Progenitor cell of endocrine pancreas (in vitro differentiated cells): Measurements from ENCODE around the gene WDR83. TPM values are rescaled to one million over a fixed set of nuclear protein-coding genes. Genes with fewer than 3 reads are reported as not detected.
A peak's percentile ranks its signal among the peaks of the same experiment; 100 is the strongest.

ENCODE experiments used
- DNase-seq: peaks from one replicate; pipeline ENCODE4 v3.0.0; 2021; ENCODE audit warnings: low spot score; ENCODE audit not compliant: unreplicated experiment
- H3K27ac Mint-ChIP-seq: 2 replicates; pipeline ENCODE4 v1.8.0; 2021; ENCODE audit warnings: mild to moderate bottlenecking, moderate library complexity, mixed read lengths
- H3K27me3 Mint-ChIP-seq: 2 replicates; pipeline ENCODE4 v1.8.0; 2021; ENCODE audit warnings: mixed read lengths
- H3K36me3 Mint-ChIP-seq: 2 replicates; pipeline ENCODE4 v1.8.0; 2022; ENCODE audit warnings: mixed read lengths; ENCODE audit not compliant: insufficient read depth
- H3K4me1 Mint-ChIP-seq: 2 replicates; pipeline ENCODE4 v1.8.0; 2021; ENCODE audit warnings: low read depth, mixed read lengths
- H3K4me3 Mint-ChIP-seq: 2 replicates; pipeline ENCODE4 v1.8.0; 2021; ENCODE audit warnings: low read depth, mild to moderate bottlenecking, moderate library complexity, mixed read lengths
- H3K9me3 Mint-ChIP-seq: 2 replicates; pipeline ENCODE4 v1.8.0; 2021; ENCODE audit warnings: low read depth, mixed read lengths
- total RNA-seq: library from RNA; stranded (reverse); gene quantifications from 2 replicates; pipeline ENCODE4 v1.2.1, GENCODE V29; 2021
- TF ChIP-seq, protein P1 (sequence below): fragments of 200-600 bp; sonication (generic); IDR thresholded peaks from one replicate; pipeline ENCODE4 v1.5.0; 2021; ENCODE audit warnings: antibody characterized with exemption, mild to moderate bottlenecking; ENCODE audit not compliant: unreplicated experiment

Gene WDR83
- total RNA-seq, 1 donor from 2014 or later, result 17.2 TPM

DNA sequence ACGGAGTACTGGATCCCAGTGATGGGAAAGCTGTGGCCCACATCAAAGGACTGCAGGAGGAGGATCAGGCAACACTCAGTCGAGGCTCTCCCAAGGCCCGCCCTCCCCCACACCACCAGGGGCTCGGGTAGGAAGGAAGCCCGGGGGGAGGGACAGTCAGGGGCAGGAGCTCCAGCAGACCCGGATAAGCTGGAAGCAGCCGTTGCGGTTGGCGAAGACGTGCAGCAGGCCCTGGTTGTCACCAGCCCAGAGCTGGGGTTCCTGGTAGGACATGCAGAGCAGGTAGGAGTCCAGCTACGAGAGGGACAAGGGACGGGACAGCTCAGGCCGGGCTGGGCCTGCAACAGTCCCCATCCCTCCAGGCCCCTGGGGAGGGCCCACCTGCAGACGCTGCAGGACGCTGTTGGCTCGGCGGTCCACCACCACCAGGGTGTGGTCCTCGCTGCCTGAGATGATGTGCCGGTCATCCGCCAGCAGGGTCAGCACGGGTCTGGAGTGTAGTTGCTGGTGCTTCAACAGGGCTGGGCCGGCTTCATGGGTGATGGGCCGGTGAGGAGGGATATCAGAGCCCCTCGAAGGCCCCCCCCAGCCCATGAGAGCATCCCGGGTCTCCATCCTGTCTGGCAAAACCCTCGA is 23.1 kb downstream of the WDR83 start:
- DNase-seq, result no peak
- Mint-ChIP-seq H3K27me3 (no peaks in the 10 kb centered on the region), H3K4me1 (no peaks in the 10 kb centered on the region), H3K4me3 (no peak overlapping the region), H3K27ac (no peak overlapping the region), H3K36me3 (no peaks in the 10 kb centered on the region), H3K9me3 (no peaks in the 10 kb centered on the region)
- TF ChIP-seq, protein P1, sequence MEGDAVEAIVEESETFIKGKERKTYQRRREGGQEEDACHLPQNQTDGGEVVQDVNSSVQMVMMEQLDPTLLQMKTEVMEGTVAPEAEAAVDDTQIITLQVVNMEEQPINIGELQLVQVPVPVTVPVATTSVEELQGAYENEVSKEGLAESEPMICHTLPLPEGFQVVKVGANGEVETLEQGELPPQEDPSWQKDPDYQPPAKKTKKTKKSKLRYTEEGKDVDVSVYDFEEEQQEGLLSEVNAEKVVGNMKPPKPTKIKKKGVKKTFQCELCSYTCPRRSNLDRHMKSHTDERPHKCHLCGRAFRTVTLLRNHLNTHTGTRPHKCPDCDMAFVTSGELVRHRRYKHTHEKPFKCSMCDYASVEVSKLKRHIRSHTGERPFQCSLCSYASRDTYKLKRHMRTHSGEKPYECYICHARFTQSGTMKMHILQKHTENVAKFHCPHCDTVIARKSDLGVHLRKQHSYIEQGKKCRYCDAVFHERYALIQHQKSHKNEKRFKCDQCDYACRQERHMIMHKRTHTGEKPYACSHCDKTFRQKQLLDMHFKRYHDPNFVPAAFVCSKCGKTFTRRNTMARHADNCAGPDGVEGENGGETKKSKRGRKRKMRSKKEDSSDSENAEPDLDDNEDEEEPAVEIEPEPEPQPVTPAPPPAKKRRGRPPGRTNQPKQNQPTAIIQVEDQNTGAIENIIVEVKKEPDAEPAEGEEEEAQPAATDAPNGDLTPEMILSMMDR, result no peak

DNA sequence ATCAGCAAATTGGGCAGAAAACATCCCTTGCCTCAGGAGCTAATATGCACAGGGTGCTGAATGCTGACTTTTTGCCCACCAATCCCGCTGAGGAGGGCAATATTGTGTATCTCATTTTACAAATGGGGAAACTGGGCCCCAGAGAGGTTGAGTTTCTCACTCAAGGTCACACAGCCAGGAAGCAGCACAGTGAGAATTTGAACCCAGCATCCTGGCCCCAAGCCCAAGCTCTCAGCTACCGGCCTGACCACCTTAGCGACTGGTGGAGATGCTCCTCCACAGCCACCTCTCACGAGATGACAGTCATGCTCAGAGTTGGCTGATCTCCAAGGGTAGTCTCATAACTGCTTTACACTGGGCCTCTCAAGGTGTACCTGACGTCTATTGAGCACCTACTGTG is 26.4 kb downstream of the WDR83 start:
- H3K27me3 Mint-ChIP-seq, result no peaks in the 10 kb centered on the region
- no peak for DNase-seq
- TF ChIP-seq, protein P1, result no peak
- no peaks in the 10 kb centered on the region for H3K9me3 Mint-ChIP-seq
- H3K4me1 Mint-ChIP-seq, result peaks cover 2% of the 10 kb centered on the region
- no peak overlapping the region for H3K27ac Mint-ChIP-seq
- no peak overlapping the region for H3K4me3 Mint-ChIP-seq
- H3K36me3 Mint-ChIP-seq, result no peaks in the 10 kb centered on the region

DNA sequence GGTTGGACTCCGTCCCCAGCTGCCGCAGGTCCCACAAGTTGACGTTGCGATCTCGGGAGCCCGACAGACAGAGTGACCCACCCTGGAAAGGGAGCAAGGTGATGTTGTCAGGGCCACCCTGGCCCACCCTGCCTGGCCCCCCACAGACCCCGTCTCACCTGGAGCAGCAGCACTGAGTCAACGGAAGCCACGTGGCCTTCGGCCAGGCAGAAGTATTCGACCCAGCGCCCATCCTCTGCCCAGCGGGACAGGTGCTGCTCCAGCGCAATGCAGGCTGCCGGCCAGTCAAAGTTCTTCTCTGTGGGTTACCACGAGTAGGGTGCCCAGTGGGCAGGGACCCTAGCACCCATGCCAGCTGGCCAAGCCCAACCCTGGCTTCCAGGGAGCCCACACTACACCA is 28.0 kb downstream of the WDR83 start:
- peaks cover 2% of the 10 kb centered on the region for H3K4me1 Mint-ChIP-seq
- no peak overlapping the region for H3K27ac Mint-ChIP-seq
- H3K36me3 Mint-ChIP-seq, result peaks cover 4% of the 10 kb centered on the region
- no peaks in the 10 kb centered on the region for H3K9me3 Mint-ChIP-seq
- peak overlapping the region; percentile 44 for H3K4me3 Mint-ChIP-seq
- TF ChIP-seq, protein P1, result no peak
- H3K27me3 Mint-ChIP-seq, result no peaks in the 10 kb centered on the region
- DNase-seq, result no peak

DNA sequence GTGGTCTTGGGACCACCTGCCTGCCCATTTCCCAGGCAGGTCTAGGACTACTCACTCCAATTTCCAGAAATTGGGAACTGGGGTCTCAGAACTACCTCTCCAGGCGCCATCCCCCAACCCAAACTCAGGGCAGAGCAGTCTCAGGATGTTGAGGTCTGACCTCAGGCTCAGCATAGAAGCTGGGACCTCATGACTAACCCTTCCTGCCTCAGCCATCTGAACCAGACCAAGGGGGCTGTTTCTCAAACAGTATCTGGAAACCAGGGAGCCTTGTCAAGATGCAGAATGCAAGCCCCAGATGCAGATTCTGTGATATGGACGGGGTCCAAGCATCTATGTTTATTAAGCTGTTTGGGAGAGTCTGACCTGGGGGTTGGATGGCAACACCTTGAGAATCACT is 28.5 kb downstream of the WDR83 start:
- peaks cover 4% of the 10 kb centered on the region for H3K36me3 Mint-ChIP-seq
- peaks cover 2% of the 10 kb centered on the region for H3K4me1 Mint-ChIP-seq
- H3K27ac Mint-ChIP-seq, result no peak overlapping the region
- no peaks in the 10 kb centered on the region for H3K9me3 Mint-ChIP-seq
- H3K4me3 Mint-ChIP-seq, result peak overlapping the region; percentile 44
- no peak for DNase-seq
- no peaks in the 10 kb centered on the region for H3K27me3 Mint-ChIP-seq
- TF ChIP-seq, protein P1, result no peak

DNA sequence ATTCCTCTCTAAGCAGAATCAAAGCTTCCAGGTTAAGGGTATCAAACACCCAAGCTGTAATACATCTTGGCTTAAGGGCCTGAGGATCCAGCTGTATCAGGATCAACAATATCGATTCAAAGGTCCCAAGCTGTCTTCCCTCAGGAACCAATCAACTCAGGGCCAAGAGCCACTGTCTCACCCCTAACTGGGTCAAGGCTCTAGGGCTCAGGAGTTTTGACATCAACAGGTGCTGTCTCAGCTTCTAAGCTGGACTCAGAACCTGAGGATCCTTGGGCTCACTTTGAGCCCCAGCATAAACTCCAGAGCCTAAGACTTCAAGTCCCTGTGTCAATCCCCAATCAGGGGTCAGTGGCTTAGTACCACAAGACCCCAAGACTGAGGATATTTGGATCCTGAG is 28.9 kb downstream of the WDR83 start:
- H3K9me3 Mint-ChIP-seq, result no peaks in the 10 kb centered on the region
- no peak overlapping the region for H3K27ac Mint-ChIP-seq
- H3K36me3 Mint-ChIP-seq, result peaks cover 4% of the 10 kb centered on the region
- TF ChIP-seq, protein P1, result no peak
- peak overlapping the region; percentile 86 for H3K4me3 Mint-ChIP-seq
- no peak for DNase-seq
- peaks cover 2% of the 10 kb centered on the region for H3K4me1 Mint-ChIP-seq
- no peaks in the 10 kb centered on the region for H3K27me3 Mint-ChIP-seq
